ENCODE results near the gene ALG2. TPM values are rescaled to one million over a fixed set of nuclear protein-coding genes. Genes with fewer than 3 reads are reported as not detected.
A peak's percentile ranks its signal among the peaks of the same experiment; 100 is the strongest.

Gene ALG2, protein sequence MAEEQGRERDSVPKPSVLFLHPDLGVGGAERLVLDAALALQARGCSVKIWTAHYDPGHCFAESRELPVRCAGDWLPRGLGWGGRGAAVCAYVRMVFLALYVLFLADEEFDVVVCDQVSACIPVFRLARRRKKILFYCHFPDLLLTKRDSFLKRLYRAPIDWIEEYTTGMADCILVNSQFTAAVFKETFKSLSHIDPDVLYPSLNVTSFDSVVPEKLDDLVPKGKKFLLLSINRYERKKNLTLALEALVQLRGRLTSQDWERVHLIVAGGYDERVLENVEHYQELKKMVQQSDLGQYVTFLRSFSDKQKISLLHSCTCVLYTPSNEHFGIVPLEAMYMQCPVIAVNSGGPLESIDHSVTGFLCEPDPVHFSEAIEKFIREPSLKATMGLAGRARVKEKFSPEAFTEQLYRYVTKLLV
- polyA plus RNA-seq: 10 to 100 TPM; 11.8 to 15.6 TPM

DNA sequence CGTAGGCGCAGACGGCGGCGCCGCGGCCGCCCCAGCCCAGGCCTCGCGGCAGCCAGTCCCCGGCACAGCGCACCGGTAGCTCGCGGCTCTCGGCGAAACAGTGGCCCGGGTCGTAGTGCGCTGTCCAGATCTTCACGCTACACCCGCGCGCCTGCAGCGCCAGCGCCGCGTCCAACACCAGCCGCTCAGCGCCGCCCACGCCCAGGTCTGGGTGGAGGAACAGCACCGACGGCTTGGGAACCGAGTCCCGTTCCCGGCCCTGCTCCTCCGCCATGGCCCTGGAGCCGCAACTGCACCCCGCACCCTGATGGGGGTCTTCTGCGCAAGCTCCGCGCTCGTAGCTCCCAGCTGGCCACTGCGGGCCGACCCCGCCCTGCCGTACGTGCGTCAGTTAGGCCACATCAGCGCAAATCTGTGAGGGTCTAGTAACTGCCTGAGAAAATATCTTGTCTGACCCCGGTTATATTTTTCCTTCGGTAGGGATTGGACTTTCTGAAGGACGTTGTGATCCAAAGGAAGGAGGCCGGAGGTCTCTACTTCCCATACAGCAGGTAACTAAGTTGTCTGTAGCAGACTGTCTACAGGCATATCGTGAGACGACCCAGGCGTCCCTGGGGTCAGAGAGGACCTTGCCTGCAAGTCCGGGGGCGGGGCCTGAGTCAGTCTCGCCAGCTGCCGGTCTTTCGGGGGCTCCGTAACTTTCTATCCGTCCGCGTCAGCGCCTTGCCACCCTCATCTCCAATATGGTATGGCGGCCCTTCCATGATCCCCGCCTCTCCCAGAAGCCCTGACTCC is at the start of gene ALG2, which contains the start of gene SEC61B:
ALG2 (minus strand) TSS at position 322 of the 795 bp plus-strand sequence; CDS start at position 274, 48 bp downstream.
SEC61B (plus strand) TSS at position 662 of the 795 bp plus-strand sequence; CDS start at position 744, 82 bp downstream.
- WGBS, 2 donors: 0 to 1% methylated on average over 70 of the region's 70 CpGs
- H3K27me3 ChIP-seq (ENCODE audit: control insufficient read depth in 1 of 2, insufficient read depth in 2 of 2, low read length in 2 of 2): no peaks in the 10 kb centered on the region
- H3K36me3 ChIP-seq (ENCODE audit: control insufficient read depth in 2 of 2, insufficient read depth in 2 of 2, low read length in 1 of 2): peaks cover 3 to 11% of the 10 kb centered on the region in 2 donors
- no peaks in the 10 kb centered on the region for H3K4me1 ChIP-seq (ENCODE audit: control insufficient read depth in 2 of 2, insufficient read depth in 2 of 2, low read length in 1 of 2)
- no peaks in the 10 kb centered on the region for H3K9me3 ChIP-seq (ENCODE audit: control insufficient read depth in 2 of 2, insufficient read depth in 1 of 2, low read depth in 1 of 2, low read length in 1 of 2)
- H3K27ac ChIP-seq (ENCODE audit: low read depth in 2 of 2, low read length in 1 of 2): peak within 1 kb of the TSS; percentile 91 to 95
- H3K4me3 ChIP-seq (ENCODE audit: low read depth in 1 of 2, low read length in 2 of 2): peak within 1 kb of the TSS; percentile 99 to 100

DNA sequence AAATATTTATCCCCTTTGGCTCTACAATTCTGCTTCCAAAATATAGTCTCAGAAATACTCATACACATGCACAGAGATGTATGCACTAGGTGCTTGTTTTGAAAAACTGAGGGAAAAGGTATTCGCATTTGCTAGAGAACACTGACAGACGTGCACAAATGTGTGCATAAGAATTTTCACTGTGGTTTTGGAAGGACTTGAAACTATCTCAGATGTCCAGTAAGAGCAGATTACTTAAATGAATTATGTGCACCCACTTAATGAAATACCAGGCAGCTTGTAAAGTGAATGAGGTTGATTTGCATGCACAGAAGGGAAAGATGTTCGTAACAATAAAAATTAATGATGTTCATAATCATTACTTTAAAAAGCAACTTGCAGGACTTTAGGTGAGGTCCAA is 48.7 kb upstream of the ALG2 start:
- no peaks in the 10 kb centered on the region for H3K36me3 ChIP-seq (ENCODE audit: control insufficient read depth in 2 of 2, insufficient read depth in 2 of 2, low read length in 1 of 2)
- H3K4me1 ChIP-seq (ENCODE audit: control insufficient read depth in 2 of 2, insufficient read depth in 2 of 2, low read length in 1 of 2): no peaks in the 10 kb centered on the region
- WGBS, 2 donors: 64% methylated on average over 3 of the region's 3 CpGs
- no peak overlapping the region for H3K4me3 ChIP-seq (ENCODE audit: low read depth in 1 of 2, low read length in 2 of 2)
- H3K27me3 ChIP-seq (ENCODE audit: control insufficient read depth in 1 of 2, insufficient read depth in 2 of 2, low read length in 2 of 2): no peaks in the 10 kb centered on the region
- no peak overlapping the region for H3K27ac ChIP-seq (ENCODE audit: low read depth in 2 of 2, low read length in 1 of 2)
- H3K9me3 ChIP-seq (ENCODE audit: control insufficient read depth in 2 of 2, insufficient read depth in 1 of 2, low read depth in 1 of 2, low read length in 1 of 2): no peaks in the 10 kb centered on the region

- H3K36me3 ChIP-seq (ENCODE audit: control insufficient read depth in 2 of 2, insufficient read depth in 2 of 2, low read length in 1 of 2): no peaks in the 10 kb centered on the region
- H3K4me1 ChIP-seq (ENCODE audit: control insufficient read depth in 2 of 2, insufficient read depth in 2 of 2, low read length in 1 of 2): no peaks in the 10 kb centered on the region
- H3K27ac ChIP-seq (ENCODE audit: low read depth in 2 of 2, low read length in 1 of 2): no peak overlapping the region
- 60 to 68% methylated on average over 3 of the region's 3 CpGs for WGBS, 2 donors
- H3K27me3 ChIP-seq (ENCODE audit: control insufficient read depth in 1 of 2, insufficient read depth in 2 of 2, low read length in 2 of 2): no peaks in the 10 kb centered on the region
- H3K4me3 ChIP-seq (ENCODE audit: low read depth in 1 of 2, low read length in 2 of 2): no peak overlapping the region
- no peaks in the 10 kb centered on the region for H3K9me3 ChIP-seq (ENCODE audit: control insufficient read depth in 2 of 2, insufficient read depth in 1 of 2, low read depth in 1 of 2, low read length in 1 of 2)
Observed at GRCh38 chr9:99269416-99269815, 47.7 kb upstream of the ALG2 start.

- Histone ChIP-seq H3K27ac (ENCODE audit: low read depth in 2 of 2, low read length in 1 of 2) (no peak overlapping the region), H3K4me1 (ENCODE audit: control insufficient read depth in 2 of 2, insufficient read depth in 2 of 2, low read length in 1 of 2) (no peaks in the 10 kb centered on the region), H3K36me3 (ENCODE audit: control insufficient read depth in 2 of 2, insufficient read depth in 2 of 2, low read length in 1 of 2) (no peaks in the 10 kb centered on the region), H3K27me3 (ENCODE audit: control insufficient read depth in 1 of 2, insufficient read depth in 2 of 2, low read length in 2 of 2) (no peaks in the 10 kb centered on the region), H3K4me3 (ENCODE audit: low read depth in 1 of 2, low read length in 2 of 2) (no peak overlapping the region), H3K9me3 (ENCODE audit: control insufficient read depth in 2 of 2, insufficient read depth in 1 of 2, low read depth in 1 of 2, low read length in 1 of 2) (no peaks in the 10 kb centered on the region)
- WGBS, 2 donors: 14 to 16% methylated on average over 17 of the region's 17 CpGs
Observed at GRCh38 chr9:99266255-99267023, 44.7 kb upstream of the ALG2 start.

- 44 to 66% methylated on average over 2 of the region's 2 CpGs for WGBS, 2 donors
- no peak overlapping the region for H3K4me3 ChIP-seq (ENCODE audit: low read depth in 1 of 2, low read length in 2 of 2)
Observed at GRCh38 chr9:99265691-99266090, 43.9 kb upstream of the ALG2 start.

DNA sequence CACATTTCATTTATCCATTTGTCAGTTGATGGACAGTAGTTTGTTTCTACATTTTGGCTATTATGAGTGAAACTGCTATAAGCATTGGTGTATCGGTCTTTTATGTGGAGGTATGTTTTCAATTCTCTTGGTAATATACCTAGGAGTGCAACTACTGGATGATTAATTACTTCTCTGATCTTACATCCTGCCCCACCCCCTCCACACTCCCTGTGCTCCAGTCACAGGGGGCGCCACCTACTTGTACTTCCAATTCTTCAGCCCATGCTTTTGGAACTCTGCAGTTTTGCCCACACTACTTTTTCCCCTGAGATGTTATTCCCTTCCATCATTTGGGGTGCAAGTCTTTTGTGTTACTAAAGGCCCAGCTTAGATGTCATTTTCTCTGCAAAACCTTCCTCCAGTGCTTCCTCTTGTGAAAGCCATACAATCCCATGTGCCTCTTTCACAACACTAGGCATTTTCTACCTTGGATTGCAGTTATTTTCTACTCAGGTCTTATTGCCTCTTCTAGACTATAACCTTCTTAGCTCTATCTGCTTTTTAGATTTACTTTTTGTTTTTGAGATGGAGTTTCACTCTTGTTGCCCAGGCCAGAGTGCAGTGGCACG is 42.4 kb upstream of the ALG2 start:
- peaks cover under 1 to 6% of the 10 kb centered on the region in 2 donors for H3K4me1 ChIP-seq (ENCODE audit: control insufficient read depth in 2 of 2, insufficient read depth in 2 of 2, low read length in 1 of 2)
- no peaks in the 10 kb centered on the region for H3K27me3 ChIP-seq (ENCODE audit: control insufficient read depth in 1 of 2, insufficient read depth in 2 of 2, low read length in 2 of 2)
- no peaks in the 10 kb centered on the region for H3K36me3 ChIP-seq (ENCODE audit: control insufficient read depth in 2 of 2, insufficient read depth in 2 of 2, low read length in 1 of 2)
- no peak overlapping the region for H3K27ac ChIP-seq (ENCODE audit: low read depth in 2 of 2, low read length in 1 of 2)
- no peak overlapping the region for H3K4me3 ChIP-seq (ENCODE audit: low read depth in 1 of 2, low read length in 2 of 2)
- WGBS, 2 donors: 93 to 94% methylated on average over 3 of the region's 3 CpGs
- no peaks in the 10 kb centered on the region for H3K9me3 ChIP-seq (ENCODE audit: control insufficient read depth in 2 of 2, insufficient read depth in 1 of 2, low read depth in 1 of 2, low read length in 1 of 2)

More at GRCh38 chr9:99265691-99266090, 43.9 kb upstream of the ALG2 start:
- Histone ChIP-seq H3K27me3 (ENCODE audit: control insufficient read depth in 1 of 2, insufficient read depth in 2 of 2, low read length in 2 of 2) (no peaks in the 10 kb centered on the region), H3K9me3 (ENCODE audit: control insufficient read depth in 2 of 2, insufficient read depth in 1 of 2, low read depth in 1 of 2, low read length in 1 of 2) (no peaks in the 10 kb centered on the region), H3K36me3 (ENCODE audit: control insufficient read depth in 2 of 2, insufficient read depth in 2 of 2, low read length in 1 of 2) (no peaks in the 10 kb centered on the region), H3K27ac (ENCODE audit: low read depth in 2 of 2, low read length in 1 of 2) (no peak overlapping the region), H3K4me1 (ENCODE audit: control insufficient read depth in 2 of 2, insufficient read depth in 2 of 2, low read length in 1 of 2) (no peaks in the 10 kb centered on the region)

DNA sequence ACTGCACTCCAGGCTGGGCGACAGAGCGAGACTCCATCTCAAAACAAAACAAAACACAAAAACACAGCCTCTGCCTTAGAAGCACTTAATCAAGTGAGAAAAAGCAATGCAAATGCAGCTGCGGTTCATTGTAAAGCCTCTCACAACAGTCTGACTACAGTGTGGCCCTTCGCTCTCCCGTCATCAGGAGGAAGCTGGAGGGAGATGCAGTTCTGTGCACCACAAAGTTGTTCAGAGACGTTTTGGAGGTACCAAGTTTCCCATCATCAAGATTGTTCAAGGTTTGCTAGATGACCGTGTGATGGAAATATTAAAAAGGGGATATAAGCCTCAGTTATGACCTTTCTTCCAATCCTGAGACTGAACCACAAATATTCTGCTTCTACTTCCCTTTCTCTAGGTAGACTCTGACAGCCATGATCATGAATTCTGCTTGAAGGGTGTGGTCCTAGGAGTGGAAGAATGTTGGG is 41.2 kb upstream of the ALG2 start:
- no peaks in the 10 kb centered on the region for H3K9me3 ChIP-seq (ENCODE audit: control insufficient read depth in 2 of 2, insufficient read depth in 1 of 2, low read depth in 1 of 2, low read length in 1 of 2)
- no peak overlapping the region for H3K27ac ChIP-seq (ENCODE audit: low read depth in 2 of 2, low read length in 1 of 2)
- no peaks in the 10 kb centered on the region for H3K27me3 ChIP-seq (ENCODE audit: control insufficient read depth in 1 of 2, insufficient read depth in 2 of 2, low read length in 2 of 2)
- H3K4me3 ChIP-seq (ENCODE audit: low read depth in 1 of 2, low read length in 2 of 2): no peak overlapping the region
- 76 to 87% methylated on average over 7 of the region's 7 CpGs for WGBS, 2 donors
- no peaks in the 10 kb centered on the region for H3K36me3 ChIP-seq (ENCODE audit: control insufficient read depth in 2 of 2, insufficient read depth in 2 of 2, low read length in 1 of 2)
- peaks cover 2 to 6% of the 10 kb centered on the region in 2 donors for H3K4me1 ChIP-seq (ENCODE audit: control insufficient read depth in 2 of 2, insufficient read depth in 2 of 2, low read length in 1 of 2)

DNA sequence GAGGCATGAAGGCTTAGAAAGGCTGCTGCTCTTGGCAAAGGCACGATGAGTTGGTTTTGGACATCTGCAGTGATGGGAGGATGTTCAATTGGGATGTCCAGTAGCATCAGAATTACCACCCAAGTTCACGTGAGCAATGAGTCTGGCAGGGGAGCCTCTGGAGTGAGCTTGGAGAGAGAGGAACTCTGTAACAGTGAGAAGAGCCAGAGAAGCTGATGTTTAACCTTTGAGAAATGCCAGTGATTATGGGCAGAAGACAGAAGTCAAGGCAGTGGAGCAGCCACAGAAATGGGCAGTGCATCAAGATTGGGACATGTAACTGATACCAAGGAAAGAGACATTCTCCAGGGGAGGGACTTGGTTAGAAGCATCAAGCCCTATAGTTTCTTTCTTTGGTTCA is 40.2 kb upstream of the ALG2 start:
- H3K27me3 ChIP-seq (ENCODE audit: control insufficient read depth in 1 of 2, insufficient read depth in 2 of 2, low read length in 2 of 2): no peaks in the 10 kb centered on the region
- no peaks in the 10 kb centered on the region for H3K9me3 ChIP-seq (ENCODE audit: control insufficient read depth in 2 of 2, insufficient read depth in 1 of 2, low read depth in 1 of 2, low read length in 1 of 2)
- no peak overlapping the region for H3K4me3 ChIP-seq (ENCODE audit: low read depth in 1 of 2, low read length in 2 of 2)
- WGBS, 2 donors: 82% methylated on average over 2 of the region's 2 CpGs
- no peak overlapping the region for H3K27ac ChIP-seq (ENCODE audit: low read depth in 2 of 2, low read length in 1 of 2)
- H3K36me3 ChIP-seq (ENCODE audit: control insufficient read depth in 2 of 2, insufficient read depth in 2 of 2, low read length in 1 of 2): no peaks in the 10 kb centered on the region
- peaks cover 2 to 6% of the 10 kb centered on the region in 2 donors for H3K4me1 ChIP-seq (ENCODE audit: control insufficient read depth in 2 of 2, insufficient read depth in 2 of 2, low read length in 1 of 2)
